Putamen (tissue), 1 donor: Measurements from ENCODE around the gene IAH1.

Source experiments
- DNase-seq: peaks from one replicate; pipeline ENCODE4 v3.0.0-alpha.2; 2016; ENCODE audit warnings: low spot score

IAH1 gene, protein sequence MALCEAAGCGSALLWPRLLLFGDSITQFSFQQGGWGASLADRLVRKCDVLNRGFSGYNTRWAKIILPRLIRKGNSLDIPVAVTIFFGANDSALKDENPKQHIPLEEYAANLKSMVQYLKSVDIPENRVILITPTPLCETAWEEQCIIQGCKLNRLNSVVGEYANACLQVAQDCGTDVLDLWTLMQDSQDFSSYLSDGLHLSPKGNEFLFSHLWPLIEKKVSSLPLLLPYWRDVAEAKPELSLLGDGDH

DNA sequence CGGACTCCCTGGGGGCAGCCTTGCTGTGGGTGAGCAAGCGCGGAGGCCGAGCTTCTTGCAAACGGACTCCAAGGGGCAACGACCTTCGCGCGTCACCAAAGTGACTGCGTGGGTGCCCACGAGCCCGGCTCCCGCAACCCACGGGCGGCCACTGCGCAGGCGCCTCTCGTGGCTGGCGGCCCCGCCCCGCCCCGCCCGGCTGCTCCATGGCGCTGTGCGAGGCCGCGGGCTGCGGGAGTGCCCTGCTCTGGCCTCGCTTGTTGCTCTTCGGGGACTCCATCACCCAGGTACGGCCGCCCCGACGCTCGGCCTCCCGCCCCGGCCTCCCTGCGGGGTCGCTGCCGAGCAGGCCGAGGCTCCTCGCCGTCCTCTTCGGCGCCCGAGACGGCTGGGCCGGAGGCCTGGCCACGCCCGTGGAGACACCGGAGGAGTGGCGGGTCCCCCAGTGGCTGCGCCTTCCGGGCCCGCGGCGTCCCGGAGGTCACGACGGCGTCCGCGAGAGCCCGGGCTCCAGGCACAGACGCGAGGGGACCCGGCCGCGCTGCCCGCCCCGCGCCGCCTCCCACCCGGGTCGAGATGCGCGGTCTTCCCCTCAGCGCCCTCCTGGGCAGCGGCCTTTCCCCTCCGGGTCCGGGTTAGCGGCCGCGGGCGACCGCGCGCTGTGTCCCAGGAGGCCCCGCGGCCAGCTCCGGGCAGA lies at the start of gene IAH1:
Gene IAH1, plus strand, starts transcription at position 191 of the 697 bp plus-strand sequence. Its CDS starts 16 bp downstream, at position 207.
- DNase-seq, result peak; percentile 77

DNA sequence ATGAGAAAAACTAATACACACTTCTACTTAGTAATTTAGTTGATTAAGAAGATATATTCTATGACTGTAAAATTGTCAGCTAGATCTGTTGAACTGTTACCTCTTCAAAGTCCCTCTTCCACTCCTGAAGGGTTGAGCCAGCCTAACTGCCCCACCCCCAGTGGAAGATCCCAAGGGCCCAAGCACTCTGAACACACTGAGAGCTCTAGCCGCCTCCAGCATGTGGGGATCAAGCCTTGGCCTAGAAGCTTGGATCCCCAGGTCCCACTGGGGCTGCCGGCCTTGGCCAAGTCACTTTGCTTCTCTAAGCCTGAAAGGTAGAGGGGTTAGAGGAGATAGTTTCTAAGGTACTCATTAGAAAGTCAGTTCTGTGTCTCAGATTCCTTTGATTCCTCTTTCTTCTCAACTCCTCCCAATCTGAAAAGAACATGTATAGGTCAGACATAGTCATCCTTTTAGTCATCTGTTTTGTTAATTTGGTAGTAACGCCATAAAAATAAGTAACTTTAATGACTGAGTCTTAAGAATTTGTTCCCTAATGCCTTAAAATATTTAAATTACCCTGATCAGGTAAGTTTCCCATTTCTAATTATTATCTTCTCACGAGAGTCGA lies 45.3 kb upstream of the IAH1 start:
- no peak for DNase-seq

DNA sequence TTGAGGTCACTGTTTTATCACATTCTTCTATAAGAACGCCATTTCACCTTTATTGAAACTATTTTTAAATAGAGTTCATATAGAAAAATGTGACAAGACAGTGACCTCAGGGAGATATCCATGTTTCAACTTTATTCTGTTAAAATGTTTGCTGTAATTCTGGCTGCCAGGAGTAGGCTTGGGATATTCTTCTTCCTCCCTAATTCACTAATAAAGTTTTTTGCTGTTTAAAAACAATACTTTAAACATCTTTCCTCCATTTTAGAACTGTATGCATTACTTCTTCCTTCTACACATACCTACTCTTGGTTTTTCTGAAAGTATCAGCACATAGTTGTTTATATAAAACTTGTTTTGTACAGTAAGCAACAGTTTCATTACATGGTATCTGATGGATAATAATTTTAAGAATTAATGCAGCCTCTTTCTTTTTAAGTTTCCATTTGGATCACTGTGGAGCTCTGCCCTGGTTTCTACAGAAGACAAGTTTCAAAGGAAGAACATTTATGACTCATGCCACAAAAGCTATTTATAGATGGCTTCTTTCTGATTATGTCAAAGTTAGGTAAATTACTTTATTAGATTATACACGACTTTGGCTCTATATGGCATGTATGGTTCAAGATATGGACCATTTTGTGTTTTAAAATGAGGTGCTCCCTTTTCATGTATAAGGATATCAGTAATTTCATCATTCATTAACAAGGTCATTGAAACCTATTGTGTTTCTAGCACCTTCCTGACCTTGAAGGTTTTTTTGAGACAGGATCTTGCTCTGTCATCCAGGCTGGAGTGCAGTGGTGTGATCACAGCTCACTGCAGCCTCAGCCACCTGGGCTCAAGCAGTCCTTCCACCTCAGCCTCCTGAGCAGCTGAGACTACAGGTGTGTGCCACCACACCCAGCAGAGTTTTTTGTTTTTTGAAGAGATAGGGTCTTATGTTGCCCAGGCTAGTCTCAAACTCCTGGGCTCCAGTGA lies 43.7 kb upstream of the IAH1 start:
- no peak for DNase-seq

DNA sequence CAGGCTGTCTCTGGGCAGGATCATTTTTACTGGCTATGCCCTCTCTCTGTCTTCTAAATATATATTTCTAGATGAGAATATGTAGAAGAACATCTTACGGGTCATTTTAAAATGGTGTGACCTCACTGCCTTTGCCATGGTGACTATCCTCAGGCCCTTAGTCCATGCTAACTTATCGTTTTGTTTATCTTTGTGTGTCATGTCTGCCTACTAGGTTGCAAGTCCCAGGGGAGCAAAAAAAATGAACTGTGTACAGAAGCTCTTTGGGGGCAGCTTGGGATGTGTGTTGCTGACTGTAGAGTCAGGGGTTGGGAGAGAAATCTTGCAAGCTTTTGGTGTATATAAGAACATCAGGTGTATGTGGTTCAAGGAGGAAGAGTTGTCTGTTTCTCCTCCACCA lies 39.9 kb upstream of the IAH1 start:
- no peak for DNase-seq

DNA sequence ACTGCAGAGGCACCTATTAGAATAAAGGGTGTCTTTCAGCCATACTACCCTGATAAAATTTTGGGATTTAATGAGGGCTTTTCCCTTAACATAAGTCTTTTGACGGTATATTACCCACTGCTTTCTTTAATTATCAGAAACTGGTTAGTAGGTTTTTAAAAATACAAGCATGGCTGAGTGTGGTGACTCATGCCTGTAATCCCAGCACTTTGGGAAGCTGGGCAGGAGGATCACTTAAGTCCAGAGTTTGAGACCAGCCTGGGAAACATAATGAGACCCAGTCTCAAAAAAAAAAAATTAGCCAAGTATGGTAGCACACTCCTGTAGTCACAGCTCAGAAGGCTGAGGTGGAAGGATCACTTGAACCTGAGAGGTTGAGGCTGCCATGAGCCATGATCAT lies 34.8 kb upstream of the IAH1 start:
- DNase-seq, result no peak

DNA sequence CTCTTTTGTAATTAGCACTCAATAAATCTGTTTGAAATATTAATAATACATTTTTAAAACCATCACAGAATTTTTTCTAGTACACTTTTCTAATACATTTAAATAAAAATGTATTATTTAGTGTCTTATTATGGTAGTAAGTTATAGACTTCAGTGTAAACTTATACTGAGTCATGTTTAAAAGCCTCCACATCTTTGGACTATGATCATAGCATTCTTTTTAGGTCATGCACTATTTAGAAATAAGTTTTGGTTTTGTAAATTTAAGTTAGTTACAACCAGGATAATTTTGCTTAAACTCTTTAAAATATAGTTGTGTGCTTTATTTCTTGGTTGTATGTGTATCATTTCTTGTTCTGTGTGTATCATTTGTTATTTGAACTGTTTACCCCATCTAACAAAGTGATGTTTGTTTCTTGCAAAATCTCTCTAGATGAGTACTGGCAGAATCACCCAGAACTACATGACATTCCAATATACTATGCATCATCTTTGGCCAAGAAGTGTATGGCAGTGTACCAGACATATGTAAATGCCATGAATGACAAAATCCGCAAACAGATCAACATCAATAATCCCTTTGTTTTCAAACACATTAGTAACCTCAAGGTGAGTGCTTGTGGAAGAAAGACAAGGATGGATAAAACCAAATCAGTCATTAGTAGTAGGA lies 34.2 kb upstream of the IAH1 start:
- no peak for DNase-seq

DNA sequence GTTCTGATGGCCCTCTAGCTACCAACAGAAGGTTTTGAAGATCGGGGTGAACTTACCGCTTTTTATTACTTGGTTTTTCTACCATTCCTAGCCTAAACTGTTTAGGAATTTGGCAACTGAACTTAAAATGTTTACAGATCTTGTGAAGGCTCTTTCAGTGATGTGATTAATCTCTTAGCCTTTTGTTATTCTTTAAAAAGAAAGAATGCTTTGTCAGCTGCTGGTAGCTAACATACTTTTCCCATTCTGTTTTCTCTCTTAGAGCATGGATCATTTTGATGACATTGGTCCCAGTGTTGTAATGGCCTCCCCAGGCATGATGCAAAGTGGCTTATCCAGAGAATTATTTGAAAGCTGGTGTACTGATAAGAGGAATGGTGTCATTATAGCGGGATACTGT lies 32.8 kb upstream of the IAH1 start:
- DNase-seq, result no peak

DNA sequence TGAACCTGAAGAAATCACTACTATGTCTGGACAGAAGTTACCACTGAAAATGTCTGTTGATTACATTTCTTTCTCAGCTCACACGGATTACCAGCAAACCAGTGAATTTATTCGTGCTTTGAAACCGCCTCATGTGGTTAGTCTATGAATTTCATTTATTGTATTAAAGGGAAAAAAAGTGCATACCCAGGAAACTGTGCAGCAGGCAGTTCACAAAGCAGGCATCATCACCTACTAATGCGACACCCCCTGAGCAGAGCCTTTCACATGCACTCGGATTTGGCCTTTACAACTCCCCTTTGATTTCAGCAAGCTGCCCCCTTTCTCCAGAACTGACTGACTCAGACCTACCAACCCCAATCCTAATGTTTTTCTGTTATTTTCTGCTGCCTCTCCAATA lies 30.8 kb upstream of the IAH1 start:
- no peak for DNase-seq

DNA sequence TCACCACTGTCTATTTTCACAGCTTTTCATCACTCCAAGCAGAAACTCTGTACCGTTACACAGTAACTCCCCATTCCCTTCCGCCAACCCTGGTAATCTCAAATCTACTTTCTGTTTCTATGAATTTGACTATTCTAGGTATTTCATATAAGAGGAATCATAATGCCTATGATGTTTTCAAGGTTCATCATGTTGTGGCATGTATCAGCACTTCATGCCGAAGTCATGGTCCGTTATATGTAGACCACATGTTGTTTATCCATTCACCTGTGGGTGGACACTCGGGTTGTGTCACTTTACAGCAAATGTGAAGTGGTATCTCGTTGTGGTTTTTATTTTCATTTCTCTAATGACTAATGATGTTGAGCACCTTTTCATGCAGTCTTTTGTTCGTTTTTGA lies 29.3 kb upstream of the IAH1 start:
- no peak for DNase-seq

DNA sequence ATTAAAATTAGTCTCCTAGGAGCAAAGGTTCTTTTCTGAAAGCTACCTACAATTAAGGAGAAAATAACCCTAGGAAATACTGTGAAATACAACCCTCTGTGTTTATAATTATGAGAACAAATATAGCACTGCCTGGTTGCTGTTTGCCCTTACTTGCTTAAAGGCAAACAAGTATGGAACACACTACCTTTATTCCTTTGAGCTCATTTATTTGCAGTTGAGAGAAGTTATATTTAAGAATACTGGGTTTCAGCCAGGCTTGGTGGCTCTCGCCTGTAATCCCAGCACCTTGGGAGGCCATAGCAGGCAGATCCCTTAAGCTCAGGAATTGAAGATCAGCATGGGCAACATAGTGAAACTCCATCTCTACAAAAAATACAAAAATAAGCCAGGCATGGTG lies 23.1 kb upstream of the IAH1 start:
- DNase-seq, result no peak

DNA sequence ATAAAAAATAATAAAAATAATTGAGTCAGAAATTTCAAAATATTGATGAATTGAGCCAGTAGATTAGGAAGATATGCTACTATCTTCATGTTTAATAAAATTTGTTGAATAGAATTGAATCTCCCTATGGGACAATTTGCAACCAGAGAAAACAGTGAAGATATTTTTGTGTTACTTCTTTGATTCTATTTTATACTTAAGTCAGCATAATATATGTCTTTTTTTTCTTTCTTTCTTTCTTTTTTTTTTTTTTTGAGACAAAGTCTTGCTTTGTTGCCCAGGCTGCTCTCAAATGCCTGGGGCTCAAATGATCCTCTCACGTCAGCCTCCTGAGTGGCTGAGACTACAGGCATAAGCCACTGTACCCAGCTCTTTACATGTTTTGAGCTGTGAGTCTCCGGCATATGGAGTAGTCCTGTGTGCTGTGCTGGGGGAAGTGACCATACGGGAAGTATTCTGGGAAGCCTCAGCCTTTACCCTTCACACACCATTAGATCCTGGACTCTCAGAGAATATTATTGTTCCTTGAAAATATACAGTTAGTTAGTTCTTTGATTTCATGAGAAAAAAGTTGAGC lies 13.8 kb upstream of the IAH1 start:
- no peak for DNase-seq

DNA sequence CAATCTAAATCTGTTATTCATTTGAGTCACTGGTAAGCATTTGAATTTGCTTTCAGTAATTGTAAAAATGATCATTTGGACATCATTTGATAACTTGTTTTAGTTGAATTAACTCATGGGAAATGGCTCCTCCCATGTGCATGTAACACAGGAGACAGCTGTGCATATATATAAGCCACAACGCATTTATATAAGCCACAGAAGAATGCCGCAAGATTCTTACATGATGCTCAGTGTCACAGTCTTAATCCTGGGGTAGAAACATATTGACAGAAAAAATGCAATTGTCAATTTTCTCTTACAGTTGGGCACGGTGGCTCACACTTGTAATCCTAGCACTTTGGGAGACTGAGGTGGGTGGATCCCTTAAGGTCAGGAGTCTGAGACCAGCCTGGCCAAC lies 13.3 kb upstream of the IAH1 start:
- DNase-seq, result no peak

DNA sequence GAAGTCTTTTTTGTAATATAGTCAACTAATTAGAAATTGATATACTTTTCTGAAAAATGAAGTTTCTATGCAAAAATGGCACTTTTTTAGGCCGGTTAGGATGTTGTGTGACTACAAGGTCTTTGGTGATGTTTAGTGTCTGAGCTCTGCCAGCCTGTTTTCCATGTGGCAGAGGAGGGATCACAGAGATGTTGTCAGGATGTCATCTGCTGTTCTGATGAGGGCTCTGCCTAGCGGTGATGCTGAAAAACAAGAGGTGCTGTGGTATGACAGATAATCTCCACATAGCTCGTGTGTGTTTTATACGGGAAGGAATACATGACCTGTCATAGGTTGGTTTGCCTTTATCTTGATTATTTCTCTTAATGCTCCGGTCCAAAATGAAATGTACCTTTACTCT lies 12.0 kb upstream of the IAH1 start:
- no peak for DNase-seq

DNA sequence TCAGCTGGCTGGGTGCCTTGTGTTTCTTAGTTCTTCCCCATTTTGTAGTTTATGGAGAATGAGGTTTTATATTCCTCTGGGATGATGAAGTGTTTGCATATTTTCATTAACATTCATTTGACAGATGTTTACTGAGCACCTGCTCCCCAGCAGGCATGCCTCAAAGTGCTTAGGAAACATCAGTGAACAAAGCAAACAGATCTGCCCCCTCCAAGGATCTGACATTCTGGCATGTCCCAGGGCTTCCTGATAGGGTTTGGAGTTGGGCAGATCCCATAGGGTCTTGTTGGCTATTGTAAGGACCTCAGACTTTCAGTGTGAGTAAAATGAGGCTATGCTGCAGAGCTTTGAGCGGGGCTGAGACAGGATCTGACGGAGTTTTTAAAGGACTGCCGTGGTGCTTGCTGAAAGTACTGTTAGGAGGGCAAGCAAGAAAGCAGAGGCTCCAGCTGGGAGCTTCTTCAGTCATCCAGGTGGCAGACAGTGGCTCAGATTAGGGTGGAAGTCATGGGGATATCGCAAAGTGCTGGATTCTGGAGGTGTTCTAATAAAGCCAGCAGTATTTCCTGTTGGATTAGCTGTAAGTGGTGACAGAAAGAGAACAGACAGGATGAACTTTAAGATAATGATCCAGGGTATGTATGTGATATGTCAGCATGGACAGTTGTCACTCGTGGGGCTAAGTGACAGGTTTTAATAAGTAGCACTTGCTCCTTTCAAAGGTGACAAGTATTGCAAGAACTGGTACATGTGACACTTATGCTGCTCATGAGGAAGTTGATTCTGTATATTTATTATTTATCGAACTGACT lies 11.3 kb upstream of the IAH1 start:
- no peak for DNase-seq

DNA sequence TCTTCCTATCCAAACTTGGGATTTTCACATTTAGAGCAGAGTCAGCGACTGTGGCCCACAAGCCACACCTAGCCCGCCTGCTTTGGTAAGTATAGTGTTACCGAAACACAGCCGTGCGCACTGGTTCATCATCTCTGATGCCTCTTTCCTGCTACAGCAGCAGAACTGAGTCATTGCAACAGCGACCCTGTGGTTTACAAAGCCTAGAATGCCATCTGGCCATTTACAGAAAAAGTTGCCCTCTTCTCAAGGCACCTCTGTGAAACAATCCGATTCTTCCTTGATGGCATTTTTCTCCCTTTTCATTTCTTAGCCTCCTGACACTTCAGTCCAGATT lies 10.7 kb upstream of the IAH1 start:
- no peak for DNase-seq

DNA sequence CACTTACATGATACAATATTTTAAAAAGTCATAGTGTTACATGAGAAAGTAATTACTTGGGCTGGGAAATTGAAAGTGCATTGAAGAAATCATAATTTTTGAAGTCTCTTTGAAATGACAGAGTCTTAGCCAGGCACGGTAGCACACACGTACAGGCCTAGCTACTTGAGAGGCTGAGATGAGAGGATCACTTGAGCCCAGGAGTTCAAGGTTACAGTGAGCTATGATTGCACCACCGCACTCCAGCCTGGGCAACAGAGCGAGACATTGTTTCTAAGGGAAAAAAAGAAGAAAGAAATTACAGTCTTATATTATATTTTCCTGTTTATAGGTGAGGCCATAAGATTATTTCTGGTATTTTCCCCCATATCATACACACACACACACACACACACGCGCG lies 9.2 kb upstream of the IAH1 start:
- DNase-seq, result no peak

DNA sequence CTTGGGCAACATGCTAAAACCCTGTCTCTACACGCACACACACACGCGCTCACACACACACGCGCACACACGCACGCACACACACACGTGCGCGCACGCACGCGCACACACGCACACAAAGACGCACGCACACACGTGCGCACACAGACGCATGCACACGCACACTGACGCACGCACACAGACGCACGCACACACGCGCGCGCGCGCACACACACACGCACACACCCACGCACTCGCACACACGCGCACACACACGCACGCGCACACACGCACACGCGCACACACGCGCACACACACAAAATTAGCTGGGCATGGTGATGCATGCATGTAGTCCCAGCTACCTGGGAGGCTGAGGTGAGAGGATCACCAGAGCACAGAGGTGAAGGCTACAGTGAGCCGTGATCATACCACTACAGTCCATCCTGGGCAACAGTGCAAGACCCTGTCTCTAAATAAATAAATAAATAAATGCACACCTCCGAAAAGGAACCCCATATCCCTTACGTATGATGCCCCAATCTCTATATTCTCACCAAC lies 8.1 kb upstream of the IAH1 start:
- DNase-seq, result no peak

DNA sequence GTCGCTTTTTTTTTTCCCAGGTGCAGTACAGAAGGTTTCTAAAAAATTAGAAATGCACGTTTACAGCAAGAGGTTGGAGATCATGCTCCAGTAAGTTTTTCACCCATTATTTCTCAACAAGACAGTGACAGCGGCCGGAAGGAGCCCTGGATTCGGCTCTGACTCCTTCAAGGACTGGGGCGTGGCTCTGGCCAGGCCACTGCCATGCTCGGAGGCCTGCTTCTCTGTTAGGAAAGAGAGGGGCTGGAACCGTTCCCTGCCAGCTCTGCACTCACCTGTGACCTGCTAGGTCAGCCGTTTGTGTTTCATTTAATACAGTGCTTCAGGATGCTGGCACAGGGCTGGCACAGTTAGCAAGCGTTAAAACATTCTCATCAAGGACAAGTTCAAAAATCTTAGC lies 6.7 kb upstream of the IAH1 start:
- no peak for DNase-seq

DNA sequence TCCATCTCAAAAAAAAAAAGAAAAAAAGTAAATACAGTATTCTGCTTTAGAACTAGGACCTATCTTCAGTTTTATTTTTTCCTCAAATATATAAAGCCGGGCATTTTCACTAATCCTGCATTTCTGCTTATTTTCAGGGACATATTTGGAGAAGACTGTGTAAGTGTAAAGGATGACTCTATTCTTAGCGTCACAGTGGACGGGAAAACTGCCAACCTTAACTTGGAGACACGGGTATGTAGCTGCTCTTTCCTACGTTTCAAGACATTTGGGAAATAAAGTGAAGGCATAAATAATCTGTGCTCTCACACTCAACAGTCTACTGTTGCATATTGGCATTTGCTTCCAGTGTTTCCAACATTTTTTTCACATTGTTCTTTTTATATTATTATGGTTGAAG lies 3.1 kb upstream of the IAH1 start:
- no peak for DNase-seq

DNA sequence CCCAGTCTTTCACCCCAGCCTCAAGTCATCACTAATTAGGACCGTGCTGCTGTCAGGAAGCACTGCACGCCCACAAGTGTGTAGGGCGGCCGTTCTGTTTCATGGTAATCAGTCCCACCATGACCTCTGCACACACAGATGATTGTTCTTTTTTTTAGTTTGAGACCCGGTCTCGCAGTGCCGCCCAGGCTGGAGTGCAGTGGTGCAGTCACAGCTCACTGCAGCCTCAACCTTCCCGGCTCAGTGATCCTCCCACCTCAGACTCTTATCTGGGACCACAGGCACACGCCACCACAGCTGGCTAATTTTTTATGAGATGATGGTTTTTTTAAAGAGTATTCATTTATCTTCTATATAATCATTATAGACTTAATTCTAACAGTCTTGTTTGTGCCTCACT lies 1.8 kb upstream of the IAH1 start:
- DNase-seq, result no peak
